HL-60 (cell line): ENCODE measurements around the gene TPT1.

Experiments
- GABPA ChIP-seq: IDR thresholded peaks from 2 replicates; pipeline ENCODE4 v1.6.1; 2012; ENCODE audit warnings: low read depth
- POLR2AphosphoS5 ChIP-seq: IDR thresholded peaks from 2 replicates; pipeline ENCODE4 v1.6.1; 2012; ENCODE audit warnings: low read depth
- REST ChIP-seq: IDR thresholded peaks from 2 replicates; pipeline ENCODE4 v1.6.1; 2012; ENCODE audit warnings: low read depth; ENCODE audit not compliant: insufficient replicate concordance
- SPI1 ChIP-seq: IDR thresholded peaks from 2 replicates; pipeline ENCODE4 v1.6.1; 2012; ENCODE audit warnings: low read depth, mild to moderate bottlenecking, borderline replicate concordance
- TF ChIP-seq, protein P1 (sequence below): IDR thresholded peaks from one replicate; pipeline ENCODE4 v1.5.1; 2011; ENCODE audit warnings: low read length, control low read depth, inconsistent platforms; ENCODE audit not compliant: insufficient read depth

- TF ChIP-seq GABPA, result no peak
- TF ChIP-seq, protein P1, sequence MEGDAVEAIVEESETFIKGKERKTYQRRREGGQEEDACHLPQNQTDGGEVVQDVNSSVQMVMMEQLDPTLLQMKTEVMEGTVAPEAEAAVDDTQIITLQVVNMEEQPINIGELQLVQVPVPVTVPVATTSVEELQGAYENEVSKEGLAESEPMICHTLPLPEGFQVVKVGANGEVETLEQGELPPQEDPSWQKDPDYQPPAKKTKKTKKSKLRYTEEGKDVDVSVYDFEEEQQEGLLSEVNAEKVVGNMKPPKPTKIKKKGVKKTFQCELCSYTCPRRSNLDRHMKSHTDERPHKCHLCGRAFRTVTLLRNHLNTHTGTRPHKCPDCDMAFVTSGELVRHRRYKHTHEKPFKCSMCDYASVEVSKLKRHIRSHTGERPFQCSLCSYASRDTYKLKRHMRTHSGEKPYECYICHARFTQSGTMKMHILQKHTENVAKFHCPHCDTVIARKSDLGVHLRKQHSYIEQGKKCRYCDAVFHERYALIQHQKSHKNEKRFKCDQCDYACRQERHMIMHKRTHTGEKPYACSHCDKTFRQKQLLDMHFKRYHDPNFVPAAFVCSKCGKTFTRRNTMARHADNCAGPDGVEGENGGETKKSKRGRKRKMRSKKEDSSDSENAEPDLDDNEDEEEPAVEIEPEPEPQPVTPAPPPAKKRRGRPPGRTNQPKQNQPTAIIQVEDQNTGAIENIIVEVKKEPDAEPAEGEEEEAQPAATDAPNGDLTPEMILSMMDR, result no peak
- TF ChIP-seq POLR2AphosphoS5, result no peak
- no peak for TF ChIP-seq SPI1
- no peak for TF ChIP-seq REST
These were observed 3.2 kb downstream of the TPT1 start for GRCh38 chr13:45337803-45338202.
